HepG2 (cell line): ENCODE results near the gene NDUFS2. TPM values are rescaled to one million over a fixed set of nuclear protein-coding genes. Genes with fewer than 3 reads are reported as not detected.

Experiments used
- FOSL2 ChIP-seq: sonication (generic); formaldehyde crosslinking; IDR thresholded peaks from 2 replicates; pipeline ENCODE4 v1.4.0; 2020; ENCODE audit warnings: missing genetic modification reagents
- KAT8 ChIP-seq: IDR thresholded peaks from 2 replicates; pipeline ENCODE4 v1.6.1; 2016; ENCODE audit warnings: missing genetic modification reagents, missing compliant biosample characterization
- KDM6A ChIP-seq: IDR thresholded peaks from 2 replicates; pipeline ENCODE4 v1.6.1; 2016; ENCODE audit warnings: low read depth
- LCORL ChIP-seq, 2 experiments: fragments of 450-650 bp in 1 of 2; sonication (generic) in 1 of 2; formaldehyde crosslinking in 1 of 2; IDR thresholded peaks; 2 replicates each; pipeline versions ENCODE4 v1.5.0 to v1.6.1; 2017 to 2020; ENCODE audit warnings: antibody characterized with exemption in 1 of 2, missing genetic modification reagents in 1 of 2
- ZC3H13 ChIP-seq: sonication (generic); formaldehyde crosslinking; IDR thresholded peaks from 2 replicates; pipeline ENCODE4 v1.8.1; 2023; ENCODE audit warnings: mild to moderate bottlenecking, missing genetic modification reagents, moderate library complexity
- ZNF563 ChIP-seq: sonication (generic); formaldehyde crosslinking; IDR thresholded peaks from 2 replicates; pipeline ENCODE4 v1.8.0; 2022; ENCODE audit warnings: mild to moderate bottlenecking, moderate library complexity, missing genetic modification reagents
- ZNF720 ChIP-seq: sonication (generic); formaldehyde crosslinking; IDR thresholded peaks from 2 replicates; pipeline ENCODE4 v1.4.0; 2020; ENCODE audit warnings: missing genetic modification reagents
- polyA plus RNA-seq, 8 experiments: library from polyadenylated mRNA; depleted of rRNA in 3 of 8; stranded (reverse) in 7 of 8; unstranded in 1 of 8; fragments of >200 nt; fragmentation: Illumina TruSeq in 4 of 8; extraction: Trizol in 4 of 8; gene quantifications; 2 replicates each; pipeline versions ENCODE4 v1.2.1 to v1.2.3, GENCODE V29; 2011 to 2016; ENCODE audit warnings: low read depth in 4 of 8, missing spikeins in 1 of 8, mixed read lengths in 1 of 8; ENCODE audit not compliant: insufficient read depth in 1 of 8
- total RNA-seq, 5 experiments: library from RNA; depleted of rRNA; stranded (reverse); fragments of >200 nt; fragmentation: Illumina TruSeq; extraction: Trizol; gene quantifications; 2 replicates each; pipeline ENCODE4 v1.2.3, GENCODE V29; 2016; ENCODE audit warnings: low read depth in 1 of 5
- TF ChIP-seq, protein P1 (sequence below): sonication (generic); formaldehyde crosslinking; conservative IDR thresholded peaks from 2 replicates; pipeline ENCODE4 v1.8.0; 2022; ENCODE audit warnings: missing genetic modification reagents
- TF ChIP-seq, protein P2 (sequence below): sonication (generic); formaldehyde crosslinking; IDR thresholded peaks from 2 replicates; pipeline ENCODE4 v1.4.0; 2020; ENCODE audit warnings: missing genetic modification reagents, mild to moderate bottlenecking, borderline replicate concordance
- TF ChIP-seq, protein P3 (sequence below): sonication (generic); formaldehyde crosslinking; IDR thresholded peaks from 2 replicates; pipeline ENCODE4 v1.4.0; 2020; ENCODE audit warnings: mild to moderate bottlenecking, missing genetic modification reagents
- TF ChIP-seq, protein P4 (sequence below): sonication (generic); formaldehyde crosslinking; IDR thresholded peaks from 2 replicates; pipeline ENCODE4 v1.4.0; 2020; ENCODE audit warnings: missing genetic modification reagents
- TF ChIP-seq, protein P5 (sequence below), 2 experiments: IDR thresholded peaks; 2 replicates each; pipeline ENCODE4 v1.6.1; 2011 to 2012; ENCODE audit warnings: low read length in 2 of 2, borderline replicate concordance in 1 of 2, low read depth in 1 of 2, mild to moderate bottlenecking in 1 of 2, moderate library complexity in 1 of 2

The NDUFS2 gene
- total and polyA plus RNA-seq, 2 of the 13 experiments (the other 11 are each of a cell fraction or from before 2014, with no cell fraction given) = 89.9 to 118 TPM

DNA sequence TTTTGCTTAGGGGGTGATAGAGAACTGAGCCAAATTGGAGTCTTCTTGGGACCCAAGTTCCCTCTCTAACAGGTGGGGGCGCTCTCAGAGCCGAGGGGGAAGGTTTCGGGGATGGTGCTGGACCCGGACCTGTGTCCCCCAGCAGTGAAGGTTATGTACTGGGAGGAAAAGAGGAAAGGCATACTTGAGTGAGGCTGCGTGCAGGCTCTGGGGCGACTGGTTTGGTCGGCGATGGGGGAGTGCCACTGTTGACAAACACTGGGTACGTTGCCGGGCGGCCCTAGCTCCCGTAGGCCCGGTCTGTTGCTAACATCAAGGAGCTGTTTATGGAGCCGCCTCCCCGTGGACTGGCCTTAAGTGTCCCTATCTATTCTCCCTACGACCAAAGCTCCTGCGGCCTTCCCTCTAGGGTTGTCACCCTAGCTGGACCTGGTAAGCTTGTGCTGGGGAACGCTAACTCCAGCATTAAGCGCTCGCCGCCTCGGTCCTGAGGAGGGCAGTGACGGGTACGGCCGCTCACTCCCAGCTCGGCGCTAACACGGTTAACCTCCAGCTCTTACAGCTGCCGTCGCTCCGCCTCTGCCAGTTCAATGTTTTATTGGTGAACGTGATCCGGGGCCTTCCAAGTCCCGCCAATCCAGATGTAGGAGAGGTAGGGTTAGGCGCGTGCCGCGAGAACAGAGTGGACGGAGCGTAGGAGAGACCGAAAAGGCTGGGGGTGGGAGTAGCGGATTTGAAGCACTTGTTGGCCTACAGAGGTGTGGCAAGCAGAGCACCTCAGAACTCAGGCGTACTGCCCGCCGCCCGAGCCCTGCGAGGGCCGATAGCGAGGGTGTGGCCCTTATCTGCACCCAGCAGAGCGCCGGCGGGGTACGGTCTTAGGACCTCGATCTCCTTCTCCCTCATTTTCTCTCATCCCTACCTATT, 36.2 kb upstream of the NDUFS2 start, which contains the start of gene PPOX (continued):
- TF ChIP-seq LCORL (IDR thresholded peaks at IDR 0.05) = no peak
- peak; percentile 14; the same call in 1 of the 2 replicates for TF ChIP-seq LCORL (CRISPR knock-in tag; IDR thresholded peaks at IDR 0.05)
- TF ChIP-seq, protein P1, sequence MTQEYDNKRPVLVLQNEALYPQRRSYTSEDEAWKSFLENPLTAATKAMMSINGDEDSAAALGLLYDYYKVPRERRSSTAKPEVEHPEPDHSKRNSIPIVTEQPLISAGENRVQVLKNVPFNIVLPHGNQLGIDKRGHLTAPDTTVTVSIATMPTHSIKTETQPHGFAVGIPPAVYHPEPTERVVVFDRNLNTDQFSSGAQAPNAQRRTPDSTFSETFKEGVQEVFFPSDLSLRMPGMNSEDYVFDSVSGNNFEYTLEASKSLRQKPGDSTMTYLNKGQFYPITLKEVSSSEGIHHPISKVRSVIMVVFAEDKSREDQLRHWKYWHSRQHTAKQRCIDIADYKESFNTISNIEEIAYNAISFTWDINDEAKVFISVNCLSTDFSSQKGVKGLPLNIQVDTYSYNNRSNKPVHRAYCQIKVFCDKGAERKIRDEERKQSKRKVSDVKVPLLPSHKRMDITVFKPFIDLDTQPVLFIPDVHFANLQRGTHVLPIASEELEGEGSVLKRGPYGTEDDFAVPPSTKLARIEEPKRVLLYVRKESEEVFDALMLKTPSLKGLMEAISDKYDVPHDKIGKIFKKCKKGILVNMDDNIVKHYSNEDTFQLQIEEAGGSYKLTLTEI = no peak
- TF ChIP-seq, protein P2, sequence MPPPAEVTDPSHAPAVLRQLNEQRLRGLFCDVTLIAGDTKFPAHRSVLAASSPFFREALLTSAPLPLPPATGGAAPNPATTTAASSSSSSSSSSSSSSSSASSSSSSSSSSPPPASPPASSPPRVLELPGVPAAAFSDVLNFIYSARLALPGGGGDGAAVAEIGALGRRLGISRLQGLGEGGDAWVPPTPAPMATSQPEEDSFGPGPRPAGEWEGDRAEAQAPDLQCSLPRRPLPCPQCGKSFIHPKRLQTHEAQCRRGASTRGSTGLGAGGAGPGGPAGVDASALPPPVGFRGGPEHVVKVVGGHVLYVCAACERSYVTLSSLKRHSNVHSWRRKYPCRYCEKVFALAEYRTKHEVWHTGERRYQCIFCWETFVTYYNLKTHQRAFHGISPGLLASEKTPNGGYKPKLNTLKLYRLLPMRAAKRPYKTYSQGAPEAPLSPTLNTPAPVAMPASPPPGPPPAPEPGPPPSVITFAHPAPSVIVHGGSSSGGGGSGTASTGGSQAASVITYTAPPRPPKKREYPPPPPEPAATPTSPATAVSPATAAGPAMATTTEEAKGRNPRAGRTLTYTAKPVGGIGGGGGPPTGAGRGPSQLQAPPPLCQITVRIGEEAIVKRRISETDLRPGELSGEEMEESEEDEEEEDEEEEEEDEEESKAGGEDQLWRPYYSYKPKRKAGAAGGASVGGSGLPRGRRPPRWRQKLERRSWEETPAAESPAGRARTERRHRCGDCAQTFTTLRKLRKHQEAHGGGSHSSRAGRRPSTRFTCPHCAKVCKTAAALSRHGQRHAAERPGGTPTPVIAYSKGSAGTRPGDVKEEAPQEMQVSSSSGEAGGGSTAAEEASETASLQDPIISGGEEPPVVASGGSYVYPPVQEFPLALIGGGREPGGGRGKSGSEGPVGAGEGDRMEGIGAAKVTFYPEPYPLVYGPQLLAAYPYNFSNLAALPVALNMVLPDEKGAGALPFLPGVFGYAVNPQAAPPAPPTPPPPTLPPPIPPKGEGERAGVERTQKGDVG (CRISPR knock-in tag) = no peak
- no peak for TF ChIP-seq KDM6A (CRISPR knock-in tag)
- TF ChIP-seq ZNF563 (CRISPR knock-in tag) = no peak
- TF ChIP-seq, protein P3, sequence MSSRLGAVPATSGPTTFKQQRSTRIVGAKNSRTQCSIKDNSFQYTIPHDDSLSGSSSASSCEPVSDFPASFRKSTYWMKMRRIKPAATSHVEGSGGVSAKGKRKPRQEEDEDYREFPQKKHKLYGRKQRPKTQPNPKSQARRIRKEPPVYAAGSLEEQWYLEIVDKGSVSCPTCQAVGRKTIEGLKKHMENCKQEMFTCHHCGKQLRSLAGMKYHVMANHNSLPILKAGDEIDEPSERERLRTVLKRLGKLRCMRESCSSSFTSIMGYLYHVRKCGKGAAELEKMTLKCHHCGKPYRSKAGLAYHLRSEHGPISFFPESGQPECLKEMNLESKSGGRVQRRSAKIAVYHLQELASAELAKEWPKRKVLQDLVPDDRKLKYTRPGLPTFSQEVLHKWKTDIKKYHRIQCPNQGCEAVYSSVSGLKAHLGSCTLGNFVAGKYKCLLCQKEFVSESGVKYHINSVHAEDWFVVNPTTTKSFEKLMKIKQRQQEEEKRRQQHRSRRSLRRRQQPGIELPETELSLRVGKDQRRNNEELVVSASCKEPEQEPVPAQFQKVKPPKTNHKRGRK (CRISPR knock-in tag) = no peak
- TF ChIP-seq ZC3H13 (CRISPR knock-in tag) = peak; percentile 73; the same call in 1 of the 2 replicates
- TF ChIP-seq, protein P4, sequence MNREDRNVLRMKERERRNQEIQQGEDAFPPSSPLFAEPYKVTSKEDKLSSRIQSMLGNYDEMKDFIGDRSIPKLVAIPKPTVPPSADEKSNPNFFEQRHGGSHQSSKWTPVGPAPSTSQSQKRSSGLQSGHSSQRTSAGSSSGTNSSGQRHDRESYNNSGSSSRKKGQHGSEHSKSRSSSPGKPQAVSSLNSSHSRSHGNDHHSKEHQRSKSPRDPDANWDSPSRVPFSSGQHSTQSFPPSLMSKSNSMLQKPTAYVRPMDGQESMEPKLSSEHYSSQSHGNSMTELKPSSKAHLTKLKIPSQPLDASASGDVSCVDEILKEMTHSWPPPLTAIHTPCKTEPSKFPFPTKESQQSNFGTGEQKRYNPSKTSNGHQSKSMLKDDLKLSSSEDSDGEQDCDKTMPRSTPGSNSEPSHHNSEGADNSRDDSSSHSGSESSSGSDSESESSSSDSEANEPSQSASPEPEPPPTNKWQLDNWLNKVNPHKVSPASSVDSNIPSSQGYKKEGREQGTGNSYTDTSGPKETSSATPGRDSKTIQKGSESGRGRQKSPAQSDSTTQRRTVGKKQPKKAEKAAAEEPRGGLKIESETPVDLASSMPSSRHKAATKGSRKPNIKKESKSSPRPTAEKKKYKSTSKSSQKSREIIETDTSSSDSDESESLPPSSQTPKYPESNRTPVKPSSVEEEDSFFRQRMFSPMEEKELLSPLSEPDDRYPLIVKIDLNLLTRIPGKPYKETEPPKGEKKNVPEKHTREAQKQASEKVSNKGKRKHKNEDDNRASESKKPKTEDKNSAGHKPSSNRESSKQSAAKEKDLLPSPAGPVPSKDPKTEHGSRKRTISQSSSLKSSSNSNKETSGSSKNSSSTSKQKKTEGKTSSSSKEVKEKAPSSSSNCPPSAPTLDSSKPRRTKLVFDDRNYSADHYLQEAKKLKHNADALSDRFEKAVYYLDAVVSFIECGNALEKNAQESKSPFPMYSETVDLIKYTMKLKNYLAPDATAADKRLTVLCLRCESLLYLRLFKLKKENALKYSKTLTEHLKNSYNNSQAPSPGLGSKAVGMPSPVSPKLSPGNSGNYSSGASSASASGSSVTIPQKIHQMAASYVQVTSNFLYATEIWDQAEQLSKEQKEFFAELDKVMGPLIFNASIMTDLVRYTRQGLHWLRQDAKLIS (CRISPR knock-in tag) = no peak
- TF ChIP-seq, protein P5, sequence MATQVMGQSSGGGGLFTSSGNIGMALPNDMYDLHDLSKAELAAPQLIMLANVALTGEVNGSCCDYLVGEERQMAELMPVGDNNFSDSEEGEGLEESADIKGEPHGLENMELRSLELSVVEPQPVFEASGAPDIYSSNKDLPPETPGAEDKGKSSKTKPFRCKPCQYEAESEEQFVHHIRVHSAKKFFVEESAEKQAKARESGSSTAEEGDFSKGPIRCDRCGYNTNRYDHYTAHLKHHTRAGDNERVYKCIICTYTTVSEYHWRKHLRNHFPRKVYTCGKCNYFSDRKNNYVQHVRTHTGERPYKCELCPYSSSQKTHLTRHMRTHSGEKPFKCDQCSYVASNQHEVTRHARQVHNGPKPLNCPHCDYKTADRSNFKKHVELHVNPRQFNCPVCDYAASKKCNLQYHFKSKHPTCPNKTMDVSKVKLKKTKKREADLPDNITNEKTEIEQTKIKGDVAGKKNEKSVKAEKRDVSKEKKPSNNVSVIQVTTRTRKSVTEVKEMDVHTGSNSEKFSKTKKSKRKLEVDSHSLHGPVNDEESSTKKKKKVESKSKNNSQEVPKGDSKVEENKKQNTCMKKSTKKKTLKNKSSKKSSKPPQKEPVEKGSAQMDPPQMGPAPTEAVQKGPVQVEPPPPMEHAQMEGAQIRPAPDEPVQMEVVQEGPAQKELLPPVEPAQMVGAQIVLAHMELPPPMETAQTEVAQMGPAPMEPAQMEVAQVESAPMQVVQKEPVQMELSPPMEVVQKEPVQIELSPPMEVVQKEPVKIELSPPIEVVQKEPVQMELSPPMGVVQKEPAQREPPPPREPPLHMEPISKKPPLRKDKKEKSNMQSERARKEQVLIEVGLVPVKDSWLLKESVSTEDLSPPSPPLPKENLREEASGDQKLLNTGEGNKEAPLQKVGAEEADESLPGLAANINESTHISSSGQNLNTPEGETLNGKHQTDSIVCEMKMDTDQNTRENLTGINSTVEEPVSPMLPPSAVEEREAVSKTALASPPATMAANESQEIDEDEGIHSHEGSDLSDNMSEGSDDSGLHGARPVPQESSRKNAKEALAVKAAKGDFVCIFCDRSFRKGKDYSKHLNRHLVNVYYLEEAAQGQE (IDR thresholded peaks at IDR 0.05; ENCODE audit: borderline replicate concordance in 1 of 2, low read depth in 1 of 2, low read length in 2 of 2) = no peak
- TF ChIP-seq ZNF720 (CRISPR knock-in tag) = no peak
- TF ChIP-seq FOSL2 (CRISPR knock-in tag) = no peak
- peak; percentile 83 for TF ChIP-seq KAT8 (CRISPR knock-in tag)
